GM12864 (cell line): ENCODE results near the gene LRSAM1.

Experiments used
- DNase-seq: peaks from one replicate; pipeline ENCODE4 v3.0.0-alpha.2; 2011; ENCODE audit warnings: low read depth
- H3K4me3 ChIP-seq: 2 replicates; pipeline ENCODE4 v1.5.1; 2011; ENCODE audit warnings: mild to moderate bottlenecking, low read depth, low read length, control low read depth
- CTCF ChIP-seq: IDR thresholded peaks from 2 replicates; pipeline ENCODE4 v1.5.1; 2011; ENCODE audit warnings: low read depth, mild to moderate bottlenecking, moderate library complexity, low read length, control low read depth, inconsistent platforms; ENCODE audit errors: missing control alignments

Gene LRSAM1

GRCh38 chr9:127521919-127522304 is 70.6 kb downstream of the LRSAM1 start:
- TF ChIP-seq CTCF = no peak
- no peak for DNase-seq
- H3K4me3 ChIP-seq = no peak overlapping the region

GRCh38 chr9:127522727-127523126 is 71.4 kb downstream of the LRSAM1 start:
- DNase-seq = no peak
- TF ChIP-seq CTCF = no peak
- no peak overlapping the region for H3K4me3 ChIP-seq

GRCh38 chr9:127523312-127523851 is 72.1 kb downstream of the LRSAM1 start:
- DNase-seq = peak; percentile 12
- no peak overlapping the region for H3K4me3 ChIP-seq
- TF ChIP-seq CTCF = peak; percentile 55

- no peak for TF ChIP-seq CTCF
- no peak overlapping the region for H3K4me3 ChIP-seq
- DNase-seq = no peak
Observed at GRCh38 chr9:127524373-127524772, 73.1 kb downstream of the LRSAM1 start.

GRCh38 chr9:127525401-127526188 is 74.3 kb downstream of the LRSAM1 start:
- no peak for DNase-seq
- no peak overlapping the region for H3K4me3 ChIP-seq
- TF ChIP-seq CTCF = peak; percentile 70

- H3K4me3 ChIP-seq = no peak overlapping the region
- no peak for TF ChIP-seq CTCF
- DNase-seq = no peak
Observed at GRCh38 chr9:127526655-127527559, 75.6 kb downstream of the LRSAM1 start.
